Measurements from ENCODE around the gene GLOD5. TPM values are rescaled to one million over a fixed set of nuclear protein-coding genes. Genes with fewer than 3 reads are reported as not detected.

The GLOD5 gene
- polyA plus RNA-seq, 2 of the 4 experiments (the other 2 are of a cell fraction), result not detected

- no peak overlapping the region for H3K4me2 ChIP-seq
- no peak overlapping the region for H3K4me3 ChIP-seq
- ATAC-seq (no peak), FAIRE-seq (no peak), DNase-seq (ENCODE audit: low read depth in 1 of 2, low spot score in 1 of 2) (no peak)
- H3K9me3 ChIP-seq, result 0 out of 3 replicates have a peak, but pooled peaks cover 2% of the 10 kb centered on the region
- no peak overlapping the region for H3K27ac ChIP-seq
- no peaks in the 10 kb centered on the region for H3K4me1 ChIP-seq
- POLR2A ChIA-PET, result no interaction called here
- WGBS (ENCODE audit: missing lambda C conversion rate), result 22% methylated on average over 2 of the region's 2 CpGs
- TF ChIP-seq ZC3H11A (IDR thresholded peaks at IDR 0.05) (no peak), CHD2 (IDR thresholded peaks at IDR 0.05; ENCODE audit: low read length, partially characterized antibody) (no peak), E2F6 (IDR thresholded peaks at IDR 0.05; ENCODE audit: borderline replicate concordance, low read depth) (no peak), SMC3 (IDR thresholded peaks at IDR 0.05) (no peak)
- CTCF ChIA-PET, result interaction anchor here (0.5 kb wide), 1 partner anchor 300 kb away, joined by 3 read pairs; no protein-coding TSS in a partner anchor
Observed at GRCh38 chrX:48715072-48715471, 46.5 kb upstream of the GLOD5 start.

- FAIRE-seq (no peak), DNase-seq (ENCODE audit: low read depth in 1 of 2, low spot score in 1 of 2) (no peak), ATAC-seq (no peak)
- CTCF ChIA-PET, result no interaction called here
- TF ChIP-seq REST (IDR thresholded peaks at IDR 0.05) (no peak), ZFP36 (IDR thresholded peaks at IDR 0.05; ENCODE audit: borderline replicate concordance, partially characterized antibody) (no peak), POLR2A (IDR thresholded peaks at IDR 0.05; ENCODE audit: low read length) (no peak), JUN (IDR thresholded peaks at IDR 0.05) (no peak), EP300 (IDR thresholded peaks at IDR 0.05) (no peak), HES2 (IDR thresholded peaks at IDR 0.05) (no peak), HMGXB4 (CRISPR knock-in tag; IDR thresholded peaks at IDR 0.05; ENCODE audit: borderline replicate concordance) (no peak), NFE2L2 (conservative IDR thresholded peaks at IDR 0.05; ENCODE audit: low read length) (no peak), SREBF2 (IDR thresholded peaks at IDR 0.05) (no peak), ZC3H11A (IDR thresholded peaks at IDR 0.05) (no peak), EHF (CRISPR knock-in tag; IDR thresholded peaks at IDR 0.05) (no peak), RNF2 (IDR thresholded peaks at IDR 0.05; ENCODE audit: borderline replicate concordance, low read depth) (no peak), FOSB (CRISPR knock-in tag; IDR thresholded peaks at IDR 0.05) (no peak), EHMT2 (IDR thresholded peaks at IDR 0.05; ENCODE audit: low read depth) (no peak)
- POLR2A ChIA-PET, result no interaction called here
- H3K4me1 ChIP-seq, result no peaks in the 10 kb centered on the region
- H3K9me3 ChIP-seq, result 0 out of 3 replicates have a peak, but pooled peaks cover 2% of the 10 kb centered on the region
- no peak overlapping the region for H3K4me3 ChIP-seq
- no peak overlapping the region for H3K27ac ChIP-seq
- WGBS (ENCODE audit: missing lambda C conversion rate), result 23% methylated on average over 4 of the region's 4 CpGs
- H3K4me2 ChIP-seq, result no peak overlapping the region
Observed at GRCh38 chrX:48715876-48716502, 45.6 kb upstream of the GLOD5 start.

GRCh38 chrX:48719958-48720357 is 41.6 kb upstream of the GLOD5 start:
- CTCF ChIA-PET, result interaction anchor here (0.7 kb wide), 1 partner anchor 89 kb away, joined by 4 read pairs; no protein-coding TSS in a partner anchor
- FAIRE-seq, result no peak

More at GRCh38 chrX:48719958-48720357, 41.6 kb upstream of the GLOD5 start:
- Histone ChIP-seq H3K4me3 (no peak overlapping the region), H3K9me3 (0 out of 3 replicates have a peak, but pooled peaks cover 2% of the 10 kb centered on the region), H3K27ac (no peak overlapping the region), H3K4me1 (no peaks in the 10 kb centered on the region), H3K4me2 (no peak overlapping the region)
- POLR2A ChIA-PET, result no interaction called here
- no peak for ATAC-seq
- WGBS (ENCODE audit: missing lambda C conversion rate), result 8% methylated on average over 2 of the region's 2 CpGs
- DNase-seq (ENCODE audit: low read depth in 1 of 2, low spot score in 1 of 2), result no peak
- no peak for TF ChIP-seq FOSB (CRISPR knock-in tag; IDR thresholded peaks at IDR 0.05)
- TF ChIP-seq HMGXB4 (CRISPR knock-in tag; IDR thresholded peaks at IDR 0.05; ENCODE audit: borderline replicate concordance), result no peak
- no peak for TF ChIP-seq HOXA7 (CRISPR knock-in tag; IDR thresholded peaks at IDR 0.05)
- TF ChIP-seq CHD4 (IDR thresholded peaks at IDR 0.05; ENCODE audit: borderline replicate concordance), result no peak
